Measurements from ENCODE around the gene STX17.
"Not testable (repeated sequence)": the region's sequence is repeated elsewhere in the genome, so short reads cannot be mapped to it uniquely, and the experiment has no call there.

STX17 gene

GRCh38 chr9:99971410-99971809 is 65.0 kb downstream of the STX17 start:
- FAIRE-seq = no peak

GRCh38 chr9:99973455-99973854 is 67.0 kb downstream of the STX17 start:
- FAIRE-seq = no peak

DNA sequence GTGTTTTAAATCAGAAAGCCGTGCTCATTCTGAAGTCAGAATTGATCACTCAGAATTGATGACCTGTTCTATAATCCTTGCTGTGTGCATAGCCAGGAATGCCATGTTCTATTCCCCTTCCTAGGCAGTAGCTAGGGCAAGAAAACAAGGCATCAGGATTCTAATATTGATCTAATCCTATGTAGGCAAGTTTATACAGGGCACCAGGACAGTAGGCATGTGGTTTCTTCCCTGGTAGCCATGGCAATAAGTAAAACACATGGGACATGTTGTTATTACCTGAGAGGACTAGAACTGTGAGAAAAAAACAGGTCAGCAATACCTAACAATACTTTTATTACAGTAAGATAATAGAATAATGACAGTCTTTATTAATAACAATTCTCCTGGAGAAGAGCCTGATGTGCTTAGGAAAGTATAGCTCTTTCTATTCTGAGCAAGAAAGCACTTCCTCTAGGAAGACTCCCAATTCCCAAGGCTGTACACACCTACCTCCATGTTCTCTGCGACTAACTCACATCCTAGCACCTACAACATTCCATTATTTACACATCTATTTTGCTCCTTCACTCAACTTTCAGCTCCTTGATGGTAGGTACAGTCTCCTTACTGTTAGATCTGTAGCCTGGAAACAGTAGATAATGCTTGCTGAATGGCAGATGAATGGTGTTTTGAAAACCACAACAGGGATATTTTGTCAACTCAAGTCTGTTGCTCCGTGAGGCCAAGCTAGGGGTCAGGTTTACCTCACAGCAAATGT is 70.8 kb downstream of the STX17 start:
- FAIRE-seq = no peak

DNA sequence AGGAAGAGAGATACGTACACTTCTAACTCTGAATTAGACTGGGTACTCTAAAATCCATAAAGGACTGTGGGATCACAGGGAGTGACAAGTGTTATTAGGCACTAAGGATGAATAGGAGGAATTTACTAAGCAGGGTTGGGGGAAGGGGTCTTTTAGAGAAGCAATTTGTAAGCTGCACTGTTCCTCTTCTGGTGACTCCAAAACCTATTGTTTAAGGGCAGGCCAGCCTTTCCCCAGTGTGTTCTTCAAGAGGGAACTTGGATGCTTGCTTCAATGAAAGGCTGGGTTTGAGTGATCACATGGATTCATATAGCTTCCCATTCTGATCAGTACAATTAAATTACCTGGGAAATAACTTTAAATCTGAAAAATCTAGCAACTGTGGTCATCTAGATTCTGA is 71.8 kb downstream of the STX17 start:
- no peak for FAIRE-seq

GRCh38 chr9:99980598-99980997 is 74.1 kb downstream of the STX17 start:
- no peak for FAIRE-seq

GRCh38 chr9:99986642-99987041 is 80.2 kb downstream of the STX17 start:
- FAIRE-seq = no peak

- FAIRE-seq = not testable (repeated sequence)
Measured at GRCh38 chr9:99990508-99990907, 84.1 kb downstream of the STX17 start.

GRCh38 chr9:99998266-99998665 is 91.8 kb downstream of the STX17 start:
- FAIRE-seq = no peak

GRCh38 chr9:99998866-99999265 is 92.4 kb downstream of the STX17 start:
- FAIRE-seq = no peak

GRCh38 chr9:99999797-100000196 is 93.3 kb downstream of the STX17 start:
- no peak for FAIRE-seq

DNA sequence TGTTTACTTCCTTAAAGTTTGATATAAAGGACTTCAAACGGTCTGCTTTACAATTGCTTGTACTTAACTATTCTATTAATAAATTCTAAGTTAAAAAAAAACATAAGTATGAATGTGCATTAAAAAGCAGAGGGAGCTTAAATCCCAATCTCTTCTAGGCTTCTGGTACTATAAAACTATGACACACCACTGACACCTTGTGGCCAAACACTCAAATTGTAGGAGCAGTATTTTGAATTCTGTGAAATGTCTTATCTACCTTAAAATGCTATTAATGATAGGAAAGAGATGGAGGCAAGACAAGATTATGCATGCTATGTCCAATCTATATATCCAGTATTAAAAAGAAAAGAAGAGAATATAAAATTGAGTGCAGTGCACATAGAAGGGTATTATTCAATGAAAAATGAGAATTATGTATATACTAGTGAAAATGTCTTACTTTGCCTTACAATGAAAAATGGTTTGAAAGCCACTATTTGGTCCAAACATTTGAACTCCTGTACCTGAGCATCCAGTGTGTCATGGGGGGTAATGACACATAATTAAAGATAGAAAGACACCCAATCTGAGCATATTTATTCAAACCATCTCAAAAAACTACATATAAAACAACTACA is 104.7 kb downstream of the STX17 start:
- FAIRE-seq = peak; percentile 15

DNA sequence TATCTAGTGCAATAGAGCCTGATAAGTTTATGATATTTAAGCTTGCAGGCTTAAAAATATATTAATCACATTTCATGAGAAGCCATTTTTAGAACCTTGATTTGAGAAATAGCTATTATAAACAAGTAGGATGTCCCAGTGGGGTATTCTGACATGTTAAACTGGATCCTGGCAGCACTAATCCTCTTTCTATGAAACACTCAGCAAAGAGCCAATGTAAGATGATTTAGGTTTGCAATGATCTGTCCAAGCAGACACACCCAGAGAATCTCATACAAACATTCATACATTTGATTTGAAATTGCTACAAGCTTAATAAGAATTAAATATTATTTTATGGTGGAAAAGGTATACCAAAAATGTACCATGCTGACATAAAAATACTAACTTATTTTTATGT is 105.8 kb downstream of the STX17 start:
- FAIRE-seq = no peak

GRCh38 chr9:100013573-100013972 is 107.1 kb downstream of the STX17 start:
- FAIRE-seq = no peak

DNA sequence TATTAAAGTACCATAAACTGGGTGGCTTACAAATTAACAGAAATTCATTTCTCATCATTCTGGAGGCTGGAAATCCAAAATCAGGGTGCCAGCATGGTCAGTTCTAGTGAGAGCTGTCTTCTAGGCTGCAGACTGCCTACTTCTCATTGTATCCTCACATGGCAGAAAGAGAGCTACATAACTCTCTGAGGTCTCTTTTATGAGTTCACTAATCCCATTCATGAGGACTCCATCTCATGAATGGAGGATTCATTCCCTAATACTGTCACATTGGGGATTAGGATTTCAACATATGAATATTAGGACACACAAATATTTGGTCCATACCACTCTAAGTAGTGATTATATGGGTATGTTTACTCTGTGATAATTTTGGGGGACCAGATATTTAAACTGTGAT is 108.4 kb downstream of the STX17 start:
- no peak for FAIRE-seq

DNA sequence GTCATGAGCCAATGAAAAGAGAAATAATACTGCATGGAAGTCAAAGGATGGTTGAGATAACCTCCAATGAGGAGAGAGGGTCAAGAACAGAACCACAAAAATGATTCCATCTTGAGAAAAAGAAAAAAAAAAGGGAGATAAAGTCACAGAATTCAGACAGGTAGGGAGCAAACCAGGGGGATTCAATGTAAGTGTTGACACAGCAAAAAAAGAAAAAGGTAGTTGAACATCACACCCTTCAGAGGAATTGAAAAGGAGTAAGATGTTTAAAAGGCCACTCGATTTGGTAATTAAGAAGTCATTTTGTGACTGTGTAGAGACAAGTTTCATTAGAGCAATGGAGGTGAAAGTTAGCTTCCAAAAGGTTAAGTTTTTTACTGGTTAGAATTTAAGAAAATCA is 113.1 kb downstream of the STX17 start:
- FAIRE-seq = no peak

Measured in endometrium (tissue), 2 donors.